ENCODE data around the gene SYNGAP1. TPM values are rescaled to one million over a fixed set of nuclear protein-coding genes. Genes with fewer than 3 reads are reported as not detected.

Gene SYNGAP1
- total and polyA plus RNA-seq, 2 of the 8 experiments (the other 6 are each of a cell fraction or from before 2014, with no cell fraction given) = 31.0 to 101 TPM

DNA sequence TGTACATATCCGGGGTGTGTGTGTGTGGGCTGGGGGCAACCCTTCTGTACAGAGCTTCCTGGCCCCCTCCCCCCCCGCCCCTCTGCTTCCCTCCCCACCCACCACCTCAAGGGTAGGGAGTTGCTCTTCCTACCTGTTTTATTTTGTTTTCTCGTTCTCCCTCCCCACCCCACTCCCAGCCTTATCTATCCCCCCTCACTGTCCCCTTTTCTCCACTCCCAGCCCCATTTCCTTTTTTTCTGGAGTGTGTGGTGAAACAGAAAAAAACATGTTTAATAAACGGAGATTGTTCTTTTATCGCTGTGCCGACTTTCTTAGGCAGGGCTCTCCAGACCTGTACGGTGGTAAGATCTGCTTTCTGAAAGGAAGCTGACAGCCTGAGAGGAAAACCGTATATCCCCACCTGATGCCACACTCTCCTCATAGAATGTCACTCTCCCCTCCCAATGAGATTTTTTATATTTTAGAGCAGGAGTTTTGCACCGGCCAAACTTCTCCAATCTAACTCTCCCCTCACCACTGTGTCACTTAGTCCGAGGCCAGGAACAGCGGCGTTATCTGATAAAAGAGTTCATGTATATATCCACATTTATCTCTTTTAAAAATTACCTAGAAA lies 33.6 kb downstream of the SYNGAP1 start:
- Histone ChIP-seq H4K8ac (ENCODE audit: extremely low read depth, insufficient read depth, low read length) (no peak overlapping the region), H4K91ac (replicated peaks; ENCODE audit: insufficient read length, low read length) (no peak overlapping the region), H3K4me3 (ENCODE audit: extremely low read depth in 1 of 4, insufficient read depth in 2 of 4, low read depth in 3 of 4, low read length in 4 of 4) (peak overlapping the region; percentile 52 to 93 (median 88); a peak in 7 of 8 replicates), H4K5ac (ENCODE audit: insufficient read length, low read depth, low read length) (no peak overlapping the region), H2AK5ac (ENCODE audit: low read depth, low read length) (no peak overlapping the region), H3K14ac (ENCODE audit: insufficient read length) (no peak overlapping the region), H3K79me2 (ENCODE audit: control insufficient read depth in 1 of 2, insufficient read depth in 2 of 2, low read length in 2 of 2) (peaks cover 0 to 13% of the 10 kb centered on the region in 2 experiments; a peak in 2 of 4 replicates), H2BK12ac (ENCODE audit: low read depth, low read length) (no peak overlapping the region), H2BK120ac (replicated peaks; ENCODE audit: low read depth, low read length) (no peak overlapping the region), H2AFZ (ENCODE audit: low read length) (no peak overlapping the region), H3K23ac (ENCODE audit: insufficient read length) (no peak overlapping the region), H2BK20ac (ENCODE audit: low read length) (no peak overlapping the region), H3K4me2 (ENCODE audit: insufficient read depth in 1 of 2, low read depth in 2 of 2, low read length in 2 of 2) (peak overlapping the region; percentile 69 to 81), H4K20me1 (replicated peaks in 1 of 2; ENCODE audit: control insufficient read depth in 1 of 2, insufficient read depth in 2 of 2, low read length in 2 of 2) (peaks cover 0 to 2% of the 10 kb centered on the region in 2 experiments), H2BK15ac (ENCODE audit: low read length) (no peak overlapping the region), H3K27me3 (replicated peaks in 1 of 4; ENCODE audit: control insufficient read depth in 3 of 4, extremely low read depth in 1 of 4, insufficient read depth in 3 of 4, low read length in 3 of 4) (no peaks in the 10 kb centered on the region), H3K9me3 (ENCODE audit: insufficient read depth in 2 of 2, low read depth in 1 of 2, low read length in 1 of 2) (no peaks in the 10 kb centered on the region), H3K18ac (ENCODE audit: extremely low read depth, low read length) (no peak overlapping the region), H3K36me3 (ENCODE audit: control insufficient read depth in 2 of 4, insufficient read depth in 4 of 4, low read length in 3 of 4) (peaks cover 22 to 48% (median 30%) of the 10 kb centered on the region in 4 experiments), H3K79me1 (ENCODE audit: low read depth, low read length) (peaks cover 5% of the 10 kb centered on the region), H3K27ac (ENCODE audit: low read depth, low read length) (no peak overlapping the region), H3K4ac (replicated peaks; ENCODE audit: insufficient read length, low read depth, low read length) (no peak overlapping the region), H3K56ac (replicated peaks; ENCODE audit: insufficient read length, low read depth, low read length) (no peak overlapping the region), H2BK5ac (ENCODE audit: low read depth, low read length) (no peak overlapping the region), H3K4me1 (replicated peaks in 1 of 4; ENCODE audit: control insufficient read depth in 3 of 4, insufficient read depth in 4 of 4, low read length in 3 of 4) (peaks cover 0 to 5% (median 4%) of the 10 kb centered on the region in 4 experiments; a peak in 6 of 7 replicates), H3K23me2 (ENCODE audit: low read depth, low read length) (peaks cover 9% of the 10 kb centered on the region), H3K9ac (replicated peaks in 1 of 4; ENCODE audit: extremely low read depth in 1 of 4, low read depth in 3 of 4, low read length in 3 of 4) (no peak overlapping the region; a peak in 2 of 7 replicates)
- ChIA-PET CTCF (ENCODE audit: partially characterized antibody) (interaction anchor here (0.9 kb wide), 1 partner anchor 21 kb away, joined by 3 read pairs; no protein-coding TSS in a partner anchor), POLR2A (ENCODE audit: partially characterized antibody) (interaction anchor here (1.0 to 17.2 kb wide), 20 partner anchors 8 to 238 kb away, joined by 3 to 381 read pairs (median 5); partner anchors contain the start of genes B3GALT4, CUTA, KIFC1 and SYNGAP1)
- TF ChIP-seq, protein P1, sequence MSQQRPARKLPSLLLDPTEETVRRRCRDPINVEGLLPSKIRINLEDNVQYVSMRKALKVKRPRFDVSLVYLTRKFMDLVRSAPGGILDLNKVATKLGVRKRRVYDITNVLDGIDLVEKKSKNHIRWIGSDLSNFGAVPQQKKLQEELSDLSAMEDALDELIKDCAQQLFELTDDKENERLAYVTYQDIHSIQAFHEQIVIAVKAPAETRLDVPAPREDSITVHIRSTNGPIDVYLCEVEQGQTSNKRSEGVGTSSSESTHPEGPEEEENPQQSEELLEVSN (IDR thresholded peaks at IDR 0.05) = no peak
- no peak for TF ChIP-seq PHF8 (conservative IDR thresholded peaks at IDR 0.05; ENCODE audit: low read depth, low read length)
- TF ChIP-seq EGR1 (IDR thresholded peaks at IDR 0.05; ENCODE audit: borderline replicate concordance, low read depth, low read length) = no peak
- TF ChIP-seq BCL11A (IDR thresholded peaks at IDR 0.05; ENCODE audit: low read depth in 2 of 2, low read length in 2 of 2) = no peak
- no peak for TF ChIP-seq CHD2 (IDR thresholded peaks at IDR 0.05; ENCODE audit: low read length)
- TF ChIP-seq RNF2 (IDR thresholded peaks at IDR 0.05; ENCODE audit: borderline replicate concordance, low read depth, low read length, missing control alignments, poor library complexity, severe bottlenecking) = no peak
- no peak for TF ChIP-seq SP2 (IDR thresholded peaks at IDR 0.05; ENCODE audit: low read length)
- TF ChIP-seq RXRA (IDR thresholded peaks at IDR 0.05; ENCODE audit: insufficient read depth, low read depth, low read length) = no peak
- no peak for TF ChIP-seq RAD21 (IDR thresholded peaks at IDR 0.05 in 1 of 2, conservative IDR thresholded peaks at IDR 0.05 in 1 of 2; ENCODE audit: low read depth in 2 of 2, low read length in 2 of 2)
- TF ChIP-seq HDAC2 (IDR thresholded peaks at IDR 0.05; ENCODE audit: borderline replicate concordance in 1 of 2, low read depth in 2 of 2, low read length in 2 of 2) = no peak
- TF ChIP-seq TBP (IDR thresholded peaks at IDR 0.05; ENCODE audit: low read depth, low read length) = no peak
- DNase-seq (ENCODE audit: low read depth in 1 of 2, low spot score in 2 of 2) = no peak
- no peak for FAIRE-seq
- WGBS, 2 experiments (ENCODE audit: extremely low coverage in 1 of 2, insufficient coverage in 1 of 2, insufficient read length in 1 of 2, insufficient replicate concordance in 2 of 2, low coverage in 1 of 2, low lambda C conversion rate in 2 of 2, missing lambda C conversion rate in 1 of 2) = 80% methylated on average over 11 of the region's 12 CpGs; no CpG with 5 or more reads in 1 of the 2 experiments
